ENCODE results near the gene UNC13C. TPM values are rescaled to one million over a fixed set of nuclear protein-coding genes. Genes with fewer than 3 reads are reported as not detected.

UNC13C gene
- total and polyA plus RNA-seq, 8 donors = 0.03 to 6.4 (median 2.3) TPM; not detected in 3

GRCh38 chr15:54307926-54308325 lies 329.7 kb downstream of the UNC13C start:
- intact Hi-C loops (cut with DNase I; ENCODE audit: low total_unique reads) = no loop called here
- H3K27ac ChIP-seq = no peak overlapping the region
- H3K4me3 ChIP-seq = no peak overlapping the region
- no peaks in the 10 kb centered on the region for H3K27me3 ChIP-seq
- no peaks in the 10 kb centered on the region for H3K4me1 ChIP-seq
- TF ChIP-seq POLR2A (IDR thresholded peaks at IDR 0.05) (no peak), POLR2AphosphoS5 (IDR thresholded peaks at IDR 0.05) (no peak), EP300 (IDR thresholded peaks at IDR 0.05) (no peak), CTCF (IDR thresholded peaks at IDR 0.05) (no peak)
- DNase-seq = no peak
- peaks cover 0 to 3% (median 0%) of the 10 kb centered on the region in 4 donors for H3K9me3 ChIP-seq
- WGBS, 5 donors = 92 to 97% (median 95%) methylated on average over 2 of the region's 2 CpGs
- no peaks in the 10 kb centered on the region for H3K36me3 ChIP-seq

GRCh38 chr15:54312528-54312927 lies 334.3 kb downstream of the UNC13C start:
- TF ChIP-seq POLR2AphosphoS5 (IDR thresholded peaks at IDR 0.05) (no peak), CTCF (IDR thresholded peaks at IDR 0.05) (no peak)
- Histone ChIP-seq H3K27ac (no peak overlapping the region), H3K4me1 (no peaks in the 10 kb centered on the region), H3K27me3 (no peaks in the 10 kb centered on the region), H3K36me3 (no peaks in the 10 kb centered on the region), H3K9me3 (peaks cover 0 to 3% (median 0%) of the 10 kb centered on the region in 4 donors), H3K4me3 (no peak overlapping the region)
- no peak for DNase-seq
- intact Hi-C loops (cut with DNase I; ENCODE audit: low total_unique reads) = no loop called here

GRCh38 chr15:54321426-54321825 lies 343.2 kb downstream of the UNC13C start:
- Histone ChIP-seq H3K36me3 (no peaks in the 10 kb centered on the region), H3K27ac (no peak overlapping the region), H3K9me3 (no peaks in the 10 kb centered on the region), H3K4me3 (no peak overlapping the region), H3K27me3 (no peaks in the 10 kb centered on the region), H3K4me1 (no peaks in the 10 kb centered on the region)
- 68 to 85% (median 77%) methylated on average over 6 of the region's 6 CpGs for WGBS, 5 donors
- TF ChIP-seq POLR2A (IDR thresholded peaks at IDR 0.05) (no peak), EP300 (IDR thresholded peaks at IDR 0.05) (no peak), CTCF (IDR thresholded peaks at IDR 0.05) (no peak), POLR2AphosphoS5 (IDR thresholded peaks at IDR 0.05) (no peak)
- no peak for DNase-seq
- intact Hi-C loops (cut with DNase I; ENCODE audit: low total_unique reads) = no loop called here

- no peak for TF ChIP-seq POLR2AphosphoS5 (IDR thresholded peaks at IDR 0.05)
- TF ChIP-seq CTCF (IDR thresholded peaks at IDR 0.05) = no peak
- no peak for TF ChIP-seq POLR2A (IDR thresholded peaks at IDR 0.05)
- TF ChIP-seq EP300 (IDR thresholded peaks at IDR 0.05) = no peak
- DNase-seq = no peak
- no peaks in the 10 kb centered on the region for H3K36me3 ChIP-seq
- no peak overlapping the region for H3K27ac ChIP-seq
- 38 to 57% (median 45%) methylated on average over 1 of the region's 1 CpG for WGBS, 5 donors
- intact Hi-C loops (cut with DNase I; ENCODE audit: low total_unique reads) = no loop called here
- H3K4me3 ChIP-seq = no peak overlapping the region
- no peaks in the 10 kb centered on the region for H3K27me3 ChIP-seq
- no peaks in the 10 kb centered on the region for H3K4me1 ChIP-seq
- no peaks in the 10 kb centered on the region for H3K9me3 ChIP-seq
These were observed 344.1 kb downstream of the UNC13C start for GRCh38 chr15:54322341-54322740.
